ENCODE data around the gene CCDC92.

Gene CCDC92

DNA sequence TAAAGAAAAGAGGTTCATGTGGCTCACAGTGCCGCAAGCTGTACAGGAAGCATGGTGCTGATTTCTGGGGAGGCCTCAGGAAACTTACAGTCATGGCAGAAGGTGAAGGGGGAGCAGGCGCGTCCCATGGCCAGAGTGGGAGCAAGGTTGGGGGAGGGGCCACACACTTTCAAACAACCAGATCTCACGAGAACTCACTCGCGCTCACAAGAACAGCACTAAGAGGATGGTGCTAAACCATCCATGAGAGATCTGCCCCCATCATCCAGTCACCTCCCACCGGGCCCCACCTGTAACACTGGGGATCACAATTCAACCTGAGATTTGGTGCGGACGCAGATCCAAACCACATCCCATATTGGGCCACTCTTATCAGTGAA, 80.5 kb downstream of the CCDC92 start:
- Histone ChIP-seq H3K9me3 (ENCODE audit: control insufficient read depth, low read length) (no peaks in the 10 kb centered on the region), H3K4me1 (ENCODE audit: control insufficient read depth, insufficient read depth, low read length) (no peaks in the 10 kb centered on the region), H3K27me3 (ENCODE audit: control insufficient read depth, insufficient read depth, low read length) (peaks cover 16% of the 10 kb centered on the region), H3K9ac (ENCODE audit: low read length) (no peak overlapping the region), H3K36me3 (ENCODE audit: control insufficient read depth, insufficient read depth, low read length) (no peaks in the 10 kb centered on the region), H3K4me3 (ENCODE audit: low read length) (no peak overlapping the region)

DNA sequence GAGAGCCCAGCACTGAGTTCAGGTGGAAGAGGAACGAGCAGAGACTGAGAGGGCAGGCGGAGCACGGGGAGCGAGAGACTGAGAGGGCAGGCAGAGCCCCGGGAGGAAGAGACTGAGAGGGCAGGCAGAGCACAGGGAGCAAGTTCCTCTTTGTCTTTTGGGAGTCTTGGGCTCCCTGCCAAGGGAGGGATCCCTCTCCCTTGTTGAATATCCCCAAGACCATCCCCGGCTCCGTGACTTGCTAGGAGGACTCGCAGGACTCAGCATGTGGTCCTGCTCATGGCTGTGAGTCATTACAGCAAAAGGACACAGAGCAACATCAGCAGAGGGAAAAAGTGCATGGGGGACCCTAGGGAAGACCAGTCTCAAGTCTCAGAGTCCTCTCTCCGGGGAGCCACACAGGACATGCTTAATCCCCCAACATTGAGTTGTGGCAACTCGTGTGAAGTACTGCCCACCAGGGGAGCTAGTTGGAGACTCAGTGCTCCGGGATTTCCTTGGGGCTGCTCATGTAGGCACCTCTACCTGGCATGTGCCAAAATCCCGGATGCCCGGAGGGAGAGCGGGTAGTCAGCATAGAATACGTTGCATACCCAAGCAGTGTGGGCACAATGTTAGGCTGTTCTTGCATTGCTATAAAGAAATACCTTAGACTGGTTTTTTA, 81.0 kb downstream of the CCDC92 start:
- H3K27me3 ChIP-seq (ENCODE audit: control insufficient read depth, insufficient read depth, low read length) = peaks cover 16% of the 10 kb centered on the region
- no peak overlapping the region for H3K9ac ChIP-seq (ENCODE audit: low read length)
- no peaks in the 10 kb centered on the region for H3K9me3 ChIP-seq (ENCODE audit: control insufficient read depth, low read length)

DNA sequence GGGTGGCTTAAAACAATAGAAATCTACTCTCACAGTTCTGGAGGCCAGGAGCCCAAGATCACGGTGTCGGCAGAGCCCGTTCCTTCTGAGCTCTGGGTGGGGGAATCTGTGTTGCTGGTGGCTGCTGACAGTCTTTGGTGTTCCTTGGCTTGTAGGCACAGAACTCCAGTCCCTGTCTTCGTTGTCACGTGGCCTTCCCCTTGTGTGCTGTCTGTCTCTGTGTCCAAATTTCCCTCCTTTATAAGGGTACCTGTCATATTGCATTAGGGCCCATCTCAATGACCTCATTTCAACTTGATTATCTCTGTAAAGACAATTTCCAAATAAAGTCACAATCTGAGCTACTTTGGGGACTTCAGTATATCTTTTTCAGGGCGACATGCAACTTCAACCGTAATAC, 81.6 kb downstream of the CCDC92 start:
- no peaks in the 10 kb centered on the region for H3K9me3 ChIP-seq (ENCODE audit: control insufficient read depth, low read length)
- H3K4me3 ChIP-seq (ENCODE audit: low read length) = no peak overlapping the region
- no peaks in the 10 kb centered on the region for H3K36me3 ChIP-seq (ENCODE audit: control insufficient read depth, insufficient read depth, low read length)
- H3K27me3 ChIP-seq (ENCODE audit: control insufficient read depth, insufficient read depth, low read length) = peaks cover 16% of the 10 kb centered on the region
- peaks cover 9% of the 10 kb centered on the region for H3K4me1 ChIP-seq (ENCODE audit: control insufficient read depth, insufficient read depth, low read length)
- H3K9ac ChIP-seq (ENCODE audit: low read length) = no peak overlapping the region

More for the DNA sequence above, 81.0 kb downstream of the CCDC92 start:
- H3K36me3 ChIP-seq (ENCODE audit: control insufficient read depth, insufficient read depth, low read length) = no peaks in the 10 kb centered on the region
- H3K4me3 ChIP-seq (ENCODE audit: low read length) = no peak overlapping the region
- H3K4me1 ChIP-seq (ENCODE audit: control insufficient read depth, insufficient read depth, low read length) = peaks cover 4% of the 10 kb centered on the region

DNA sequence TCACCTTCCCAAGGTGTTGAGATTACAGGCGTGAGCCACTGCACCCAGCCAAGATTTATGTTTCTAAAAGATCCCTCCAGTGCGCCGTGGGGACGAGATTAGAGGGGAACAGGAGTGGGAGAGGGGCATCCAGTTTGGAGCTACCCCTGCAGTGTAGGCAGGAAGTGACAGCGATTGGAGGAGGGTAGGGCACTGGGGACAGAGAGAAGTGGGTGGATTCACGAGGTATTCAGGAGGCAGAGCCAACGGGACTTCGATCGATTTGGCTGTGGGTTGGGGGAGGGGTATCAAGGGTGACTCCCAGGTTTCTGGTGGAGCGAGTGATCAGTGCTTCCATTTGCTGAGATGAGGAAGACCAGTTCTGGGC, 82.1 kb downstream of the CCDC92 start:
- peaks cover 16% of the 10 kb centered on the region for H3K27me3 ChIP-seq (ENCODE audit: control insufficient read depth, insufficient read depth, low read length)
- no peak overlapping the region for H3K9ac ChIP-seq (ENCODE audit: low read length)
- no peaks in the 10 kb centered on the region for H3K36me3 ChIP-seq (ENCODE audit: control insufficient read depth, insufficient read depth, low read length)
- H3K4me1 ChIP-seq (ENCODE audit: control insufficient read depth, insufficient read depth, low read length) = peaks cover 9% of the 10 kb centered on the region
- no peak overlapping the region for H3K4me3 ChIP-seq (ENCODE audit: low read length)
- H3K9me3 ChIP-seq (ENCODE audit: control insufficient read depth, low read length) = no peaks in the 10 kb centered on the region

DNA sequence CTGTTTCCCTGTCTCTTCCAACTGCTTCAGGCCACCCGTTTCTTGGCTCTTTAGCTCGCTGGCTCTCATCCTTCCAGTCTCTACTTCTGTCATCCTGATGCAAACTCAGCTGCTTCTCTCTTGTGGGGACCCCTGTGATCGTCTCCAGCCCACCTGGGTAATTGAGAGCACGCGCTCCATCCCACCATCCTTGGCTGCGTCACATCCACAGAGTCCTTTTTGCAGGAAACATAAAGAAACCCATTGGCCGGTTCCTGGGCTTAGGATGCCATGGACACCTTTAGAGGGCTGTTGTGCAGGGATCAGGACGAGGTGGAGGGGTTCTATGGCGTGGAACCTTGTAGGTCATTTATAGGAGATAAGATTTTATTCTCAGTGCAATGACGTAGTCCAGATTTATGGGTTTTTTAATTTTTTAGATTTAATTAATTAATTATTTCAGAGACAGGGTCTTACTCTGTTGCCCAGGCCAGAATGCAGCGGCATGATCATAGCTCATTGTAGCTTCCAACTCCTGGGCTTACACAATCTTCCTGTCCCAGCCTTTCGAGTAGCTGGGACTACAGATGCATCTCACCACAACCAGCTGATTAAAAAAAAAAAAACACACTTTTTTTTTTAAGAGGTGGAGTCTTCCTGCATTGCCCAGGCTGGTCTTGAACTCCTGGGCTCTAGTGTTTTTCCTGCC, 82.6 kb downstream of the CCDC92 start:
- peaks cover 16% of the 10 kb centered on the region for H3K27me3 ChIP-seq (ENCODE audit: control insufficient read depth, insufficient read depth, low read length)
- H3K9me3 ChIP-seq (ENCODE audit: control insufficient read depth, low read length) = no peaks in the 10 kb centered on the region

DNA sequence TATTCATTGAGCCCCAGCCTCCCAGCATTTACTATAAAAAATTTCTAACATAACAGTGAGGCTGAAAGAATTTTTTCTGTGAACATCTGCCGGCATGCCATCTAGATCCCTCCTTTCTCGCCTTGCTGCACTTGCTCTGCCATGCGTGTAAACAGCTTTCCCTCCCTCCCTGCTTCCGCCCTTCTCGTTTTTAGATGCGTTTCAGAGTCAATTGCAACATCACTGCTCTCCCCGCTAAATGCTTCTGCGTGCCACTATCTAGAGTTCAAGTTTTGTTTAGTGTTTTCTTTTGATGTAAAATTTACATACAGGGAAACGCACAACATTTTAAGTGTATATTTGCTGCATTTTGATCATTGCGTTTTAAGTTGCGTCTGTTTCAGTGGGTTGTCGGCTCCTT, 83.6 kb downstream of the CCDC92 start:
- H3K4me1 ChIP-seq (ENCODE audit: control insufficient read depth, insufficient read depth, low read length) = peaks cover 9% of the 10 kb centered on the region
- H3K4me3 ChIP-seq (ENCODE audit: low read length) = no peak overlapping the region
- H3K9ac ChIP-seq (ENCODE audit: low read length) = no peak overlapping the region
- H3K36me3 ChIP-seq (ENCODE audit: control insufficient read depth, insufficient read depth, low read length) = no peaks in the 10 kb centered on the region
- no peaks in the 10 kb centered on the region for H3K9me3 ChIP-seq (ENCODE audit: control insufficient read depth, low read length)
- peaks cover 16% of the 10 kb centered on the region for H3K27me3 ChIP-seq (ENCODE audit: control insufficient read depth, insufficient read depth, low read length)

More for the DNA sequence above, 82.6 kb downstream of the CCDC92 start:
- H3K36me3 ChIP-seq (ENCODE audit: control insufficient read depth, insufficient read depth, low read length) = no peaks in the 10 kb centered on the region
- peaks cover 9% of the 10 kb centered on the region for H3K4me1 ChIP-seq (ENCODE audit: control insufficient read depth, insufficient read depth, low read length)
- no peak overlapping the region for H3K9ac ChIP-seq (ENCODE audit: low read length)
- H3K4me3 ChIP-seq (ENCODE audit: low read length) = no peak overlapping the region

DNA sequence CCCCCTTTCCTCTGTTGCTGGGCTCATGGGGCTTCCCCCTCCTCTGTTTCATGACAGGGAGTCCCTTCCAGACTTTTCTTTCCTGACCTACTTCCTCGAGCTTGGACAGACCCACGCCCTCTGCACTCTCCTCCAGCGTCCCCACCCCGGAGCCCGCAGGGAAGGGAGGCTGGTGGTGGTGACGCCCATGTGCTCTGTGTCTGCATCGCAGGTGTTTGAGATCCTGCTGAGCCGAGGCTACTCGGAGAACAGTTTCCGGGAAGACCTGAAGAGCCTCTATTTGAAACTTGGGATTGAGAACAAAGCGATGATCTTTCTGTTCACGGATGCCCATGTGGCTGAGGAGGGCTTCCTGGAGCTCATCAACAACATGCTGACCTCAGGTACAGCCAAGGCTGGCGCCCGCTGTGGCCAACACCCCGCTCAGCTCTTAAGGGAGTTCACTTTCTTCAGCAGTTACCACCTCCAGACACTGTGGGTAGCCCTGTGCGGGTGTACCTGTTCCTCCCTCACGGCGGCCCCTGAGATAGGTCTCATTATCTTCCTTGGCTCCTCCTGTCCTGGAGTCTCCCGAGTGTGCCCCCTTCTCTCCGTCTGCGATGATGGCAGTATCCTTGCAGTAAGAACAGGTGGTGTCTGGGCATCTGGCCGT, 85.6 kb downstream of the CCDC92 start:
- H3K9ac ChIP-seq (ENCODE audit: low read length) = no peak overlapping the region
- H3K9me3 ChIP-seq (ENCODE audit: control insufficient read depth, low read length) = no peaks in the 10 kb centered on the region
- peaks cover 8% of the 10 kb centered on the region for H3K27me3 ChIP-seq (ENCODE audit: control insufficient read depth, insufficient read depth, low read length)
- H3K4me3 ChIP-seq (ENCODE audit: low read length) = no peak overlapping the region
- peaks cover 9% of the 10 kb centered on the region for H3K4me1 ChIP-seq (ENCODE audit: control insufficient read depth, insufficient read depth, low read length)
- H3K36me3 ChIP-seq (ENCODE audit: control insufficient read depth, insufficient read depth, low read length) = no peaks in the 10 kb centered on the region

DNA sequence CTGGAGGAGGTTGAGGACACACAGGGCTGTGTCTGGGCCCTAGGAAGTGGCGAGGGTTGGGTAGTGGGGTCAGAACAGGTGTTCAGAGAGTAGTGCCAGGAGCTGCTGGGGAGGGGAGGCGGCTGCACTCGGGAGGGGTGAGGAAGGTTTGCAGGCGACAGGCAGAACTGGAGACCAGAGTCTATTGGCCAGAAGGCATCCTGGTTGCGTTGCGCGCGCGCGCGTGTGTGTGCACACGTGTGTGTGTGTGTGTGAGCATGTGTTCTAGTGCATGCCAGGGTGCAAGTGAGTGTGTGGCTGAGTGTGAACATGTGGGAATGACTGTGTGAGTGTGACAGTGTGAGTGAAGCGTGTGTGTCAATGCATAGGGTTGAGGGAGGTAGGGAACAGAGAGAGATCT, 86.4 kb downstream of the CCDC92 start:
- peaks cover 9% of the 10 kb centered on the region for H3K4me1 ChIP-seq (ENCODE audit: control insufficient read depth, insufficient read depth, low read length)
- no peak overlapping the region for H3K9ac ChIP-seq (ENCODE audit: low read length)
- H3K36me3 ChIP-seq (ENCODE audit: control insufficient read depth, insufficient read depth, low read length) = no peaks in the 10 kb centered on the region
- no peaks in the 10 kb centered on the region for H3K9me3 ChIP-seq (ENCODE audit: control insufficient read depth, low read length)
- no peak overlapping the region for H3K4me3 ChIP-seq (ENCODE audit: low read length)
- peaks cover 6% of the 10 kb centered on the region for H3K27me3 ChIP-seq (ENCODE audit: control insufficient read depth, insufficient read depth, low read length)
